Stimulated activated CD8-positive, alpha-beta memory T cell treated with anti-CD3 and anti-CD28 coated beads, Interleukin-4, amount 100 ng/mL, for 48 hours (primary cell): ENCODE results near the gene NDUFA9.

ENCODE experiments used
- DNase-seq: peaks from one replicate; pipeline ENCODE4 v3.0.0-alpha.2; 2020

Gene NDUFA9

GRCh38 chr12:4648501-4649357 is at the start of gene NDUFA9, which contains the start of gene AKAP3:
Gene NDUFA9, plus strand, starts transcription at chr12:4649114. Its CDS starts 13 bp downstream, at chr12:4649127.
Gene AKAP3, minus strand, starts transcription at chr12:4649051. Its CDS starts 10,855 bp downstream, at chr12:4638196.
- DNase-seq = peak; percentile 85

DNA sequence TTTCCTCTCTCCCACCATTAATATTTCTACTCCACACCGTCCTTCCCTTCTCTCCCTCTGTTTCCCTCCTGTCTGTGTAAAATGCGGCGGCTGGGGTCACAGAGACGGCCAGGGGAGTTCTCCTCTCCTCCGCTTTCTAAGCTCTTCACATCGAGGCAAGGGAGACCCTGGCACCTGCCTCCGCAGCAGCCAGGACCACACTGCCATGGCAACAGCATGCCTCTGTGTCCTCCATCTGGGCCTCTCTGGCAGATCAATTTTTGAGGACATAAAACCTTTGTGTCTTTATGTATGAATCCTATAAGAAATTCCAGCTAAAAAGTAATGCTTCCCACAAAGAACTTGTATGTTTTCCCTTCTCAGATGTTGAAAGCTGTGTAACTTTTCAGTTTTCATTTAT is 45.5 kb upstream of the NDUFA9 start:
- no peak for DNase-seq

GRCh38 chr12:4603946-4604345 is 45.0 kb upstream of the NDUFA9 start:
- no peak for DNase-seq

DNA sequence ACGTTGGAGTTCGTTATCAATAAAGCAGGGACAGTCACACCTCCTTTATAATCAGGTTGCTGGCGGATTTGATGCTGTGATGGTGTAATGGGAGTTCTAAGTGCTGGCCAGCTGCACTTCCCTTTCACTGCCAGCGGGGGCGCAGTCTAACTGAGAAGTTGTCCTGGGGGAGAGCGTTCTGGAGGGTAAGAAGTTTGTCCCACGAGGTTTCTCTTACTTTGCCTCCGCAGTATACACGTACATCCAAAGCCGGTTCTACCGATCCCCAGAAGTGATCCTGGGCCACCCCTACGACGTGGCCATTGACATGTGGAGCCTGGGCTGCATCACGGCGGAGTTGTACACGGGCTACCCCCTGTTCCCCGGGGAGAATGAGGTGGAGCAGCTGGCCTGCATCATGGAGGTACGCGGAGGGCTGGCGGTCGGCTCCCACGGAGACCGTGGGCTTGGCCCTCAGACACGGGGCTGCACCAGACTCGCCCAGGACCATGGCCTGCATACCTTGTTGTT is 44.2 kb upstream of the NDUFA9 start:
- DNase-seq = peak; percentile 87

GRCh38 chr12:4607056-4607455 is 41.9 kb upstream of the NDUFA9 start:
- DNase-seq = no peak

GRCh38 chr12:4609071-4609470 is 39.8 kb upstream of the NDUFA9 start:
- DNase-seq = no peak

DNA sequence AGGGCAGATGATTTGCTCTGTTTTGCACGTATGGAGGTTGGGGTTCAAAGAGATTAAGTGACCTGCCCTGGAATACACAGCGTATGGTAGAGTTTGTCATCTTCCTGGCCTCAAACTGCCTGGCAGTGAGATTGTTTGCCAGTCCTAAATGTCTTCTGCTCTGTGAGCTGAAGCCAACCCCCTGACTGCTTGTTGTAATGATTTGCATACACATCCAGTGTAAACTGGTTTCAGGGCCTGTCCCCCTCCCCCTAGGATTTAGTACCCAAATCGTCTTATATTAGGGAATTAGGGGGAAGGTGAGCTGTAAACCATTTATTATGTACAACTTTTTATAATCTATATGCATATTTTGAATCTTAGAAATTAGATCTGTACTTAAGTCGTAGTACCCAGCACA is 38.4 kb upstream of the NDUFA9 start:
- DNase-seq = no peak

GRCh38 chr12:4615667-4616066 is 33.2 kb upstream of the NDUFA9 start:
- DNase-seq = no peak

- DNase-seq = no peak
Measured at GRCh38 chr12:4621511-4621910, 27.4 kb upstream of the NDUFA9 start.

DNA sequence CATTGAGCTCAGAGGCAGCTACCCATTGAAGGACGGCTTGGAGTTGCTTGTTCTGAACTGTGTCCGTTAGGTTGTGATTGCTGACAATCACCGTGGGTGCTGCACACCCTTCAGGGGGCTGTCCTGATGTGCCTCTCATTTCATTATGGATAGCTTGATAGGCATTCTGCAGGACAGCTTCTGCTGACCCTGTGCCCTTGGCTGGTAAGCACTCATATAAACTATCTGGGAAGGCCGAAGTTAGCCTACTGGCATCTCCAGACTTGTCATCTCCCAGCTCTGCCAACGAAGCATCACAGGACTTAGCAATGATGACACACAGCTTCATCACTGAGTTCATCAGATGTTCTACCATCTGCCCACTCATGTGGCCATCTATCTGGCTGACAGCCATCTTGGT is 22.4 kb upstream of the NDUFA9 start:
- DNase-seq = no peak

DNA sequence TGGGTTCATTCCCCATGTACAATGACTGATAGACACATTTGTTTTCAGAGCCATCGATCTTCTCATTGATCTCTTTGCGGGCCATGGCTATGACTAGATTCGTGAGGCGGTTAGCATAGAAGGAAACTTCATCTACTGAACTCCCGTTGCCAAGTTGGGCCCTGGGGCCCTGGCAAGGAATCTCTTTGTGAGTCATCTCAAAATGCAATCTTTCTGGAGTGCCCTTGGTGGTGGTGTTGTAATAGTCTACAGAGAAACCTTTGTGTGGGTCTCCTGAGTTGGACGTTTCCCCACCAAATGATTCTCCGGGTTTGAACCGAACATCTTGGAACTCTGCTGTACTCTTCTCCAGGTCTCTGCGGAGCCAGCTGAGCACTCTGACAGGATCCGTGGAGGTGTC is 20.5 kb upstream of the NDUFA9 start:
- DNase-seq = no peak

DNA sequence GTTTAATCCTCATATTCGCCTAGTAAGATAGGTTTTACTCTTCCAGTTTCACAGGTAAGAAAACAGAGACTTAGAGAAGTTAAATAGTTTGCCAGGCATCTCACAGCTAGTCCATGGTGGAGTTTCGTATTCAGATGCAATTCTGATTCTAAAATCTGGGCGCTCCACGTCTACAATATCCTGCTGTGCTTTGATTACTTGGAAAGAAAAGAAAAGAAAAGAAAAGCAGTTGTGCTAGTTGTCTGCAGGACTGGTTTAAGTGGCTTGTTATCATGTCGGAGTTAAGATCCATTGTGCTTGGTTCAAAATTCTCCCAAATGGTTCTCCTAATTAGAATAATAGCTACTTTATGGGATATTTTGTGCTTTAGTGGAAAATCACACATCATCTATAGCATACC is 18.7 kb upstream of the NDUFA9 start:
- DNase-seq = no peak

- no peak for DNase-seq
Measured at GRCh38 chr12:4643747-4644146, 5.2 kb upstream of the NDUFA9 start.

GRCh38 chr12:4645023-4645422 is 3.9 kb upstream of the NDUFA9 start:
- no peak for DNase-seq

DNA sequence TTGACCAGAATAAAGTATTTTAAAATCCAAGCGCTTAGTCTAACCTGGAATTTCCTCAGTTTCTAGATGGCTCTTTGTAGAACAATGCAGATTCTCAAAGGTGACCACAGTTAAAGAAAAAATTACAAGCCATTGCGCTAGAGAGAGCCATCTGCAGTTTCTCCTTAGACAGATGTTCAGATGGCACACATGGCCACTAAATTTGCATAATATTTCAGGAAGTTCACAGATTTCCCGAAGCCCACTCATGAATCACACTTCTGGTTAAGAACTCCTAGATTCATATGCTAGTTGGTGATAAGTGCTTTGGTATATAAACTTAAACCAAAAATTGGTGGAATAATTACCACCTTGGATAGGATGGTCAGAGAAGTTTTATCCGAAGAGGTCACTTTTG is 812 bp upstream of the NDUFA9 start:
- no peak for DNase-seq

DNA sequence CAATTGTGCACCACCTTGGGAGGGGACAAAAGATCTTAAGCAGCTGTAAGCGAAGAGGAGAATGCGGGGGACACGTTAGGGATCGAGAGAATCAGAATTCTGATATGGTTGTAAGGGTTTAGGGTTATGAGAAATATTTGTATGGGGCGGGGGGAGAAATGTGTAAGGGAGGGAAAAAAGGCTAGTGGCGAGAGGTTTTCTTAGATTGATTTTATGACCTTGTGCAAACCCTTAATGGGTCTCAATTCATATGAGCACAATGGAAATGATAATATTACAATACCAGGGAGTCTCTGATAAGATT is 396 bp downstream of the NDUFA9 start:
- no peak for DNase-seq

- no peak for DNase-seq
Measured at GRCh38 chr12:4653257-4653656, 4.3 kb downstream of the NDUFA9 start.

DNA sequence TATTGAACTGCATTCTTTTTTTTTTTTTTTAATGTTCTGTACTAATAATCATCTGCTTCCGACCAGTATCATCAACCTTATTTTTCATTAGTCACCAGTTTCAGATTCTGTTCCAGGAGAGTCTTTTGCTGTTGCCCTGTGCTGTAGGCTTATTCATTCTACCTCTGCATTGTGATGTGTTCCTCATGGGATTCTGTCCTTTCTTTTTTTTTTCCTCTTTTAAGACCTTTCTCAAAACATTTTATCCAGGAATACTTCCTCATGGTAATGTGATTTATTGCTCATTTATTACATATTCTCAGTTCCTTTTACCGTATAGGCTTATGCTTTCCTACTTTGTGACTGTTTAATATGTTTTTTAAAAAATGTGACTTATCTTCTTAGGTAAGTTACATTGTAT is 4.8 kb downstream of the NDUFA9 start:
- no peak for DNase-seq

GRCh38 chr12:4663971-4664505 is 15.1 kb downstream of the NDUFA9 start:
- DNase-seq = no peak

- DNase-seq = no peak
Measured at GRCh38 chr12:4665236-4665635, 16.3 kb downstream of the NDUFA9 start.

- DNase-seq = no peak
Measured at GRCh38 chr12:4679711-4680110, 30.8 kb downstream of the NDUFA9 start.

DNA sequence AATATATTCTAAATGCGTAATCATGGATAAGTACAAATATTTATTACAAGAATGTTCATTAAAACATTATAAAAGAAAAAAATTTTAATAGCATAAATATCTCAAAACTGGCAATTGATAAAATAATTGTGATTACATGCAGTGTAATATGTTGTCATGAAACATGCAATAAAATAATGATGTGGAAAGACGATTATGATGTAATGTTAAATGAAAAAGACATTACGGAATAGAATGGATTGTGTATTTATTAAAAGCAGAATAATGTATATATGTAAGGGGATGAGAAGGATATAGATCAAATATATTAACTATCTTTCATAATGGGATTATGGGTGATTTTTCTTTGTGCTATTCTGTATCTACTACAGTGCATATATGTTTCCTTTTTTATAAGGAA is 32.8 kb downstream of the NDUFA9 start:
- DNase-seq = no peak

- no peak for DNase-seq
Measured at GRCh38 chr12:4685317-4685716, 36.4 kb downstream of the NDUFA9 start.

DNA sequence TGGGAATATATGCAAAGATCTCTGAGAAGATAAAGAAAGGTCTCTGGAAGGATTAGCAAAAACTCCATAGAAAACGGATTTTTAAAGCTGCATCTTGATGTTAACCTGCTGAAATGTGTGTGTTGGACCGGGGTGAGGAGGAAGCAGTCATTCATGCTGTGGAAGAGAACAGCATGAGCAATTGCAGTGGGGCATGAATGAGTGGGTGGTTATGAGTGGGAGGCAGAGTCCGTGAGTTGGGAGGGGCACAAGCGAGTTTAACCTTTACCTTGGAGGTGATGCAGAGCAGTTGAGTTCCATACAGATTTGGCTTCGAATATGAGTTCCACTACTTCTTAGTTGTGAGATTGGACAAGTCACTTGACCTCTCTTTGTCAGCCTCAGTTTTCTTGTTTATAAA is 41.8 kb downstream of the NDUFA9 start:
- DNase-seq = no peak
